ENCODE data around the gene TMEM143. TPM values are rescaled to one million over a fixed set of nuclear protein-coding genes. Genes with fewer than 3 reads are reported as not detected.

TMEM143 gene
- total RNA-seq, 1 donor: 3.0 TPM

- TF ChIP-seq CTCF (IDR thresholded peaks at IDR 0.05; ENCODE audit: insufficient read depth, low read depth, low read length): no peak
- no peak overlapping the region for H3K4me3 ChIP-seq (ENCODE audit: low read depth, low read length)
- no peak for DNase-seq (ENCODE audit: low read depth)
Observed at GRCh38 chr19:48359123-48359522, 4.6 kb downstream of the TMEM143 start.

- no peak overlapping the region for H3K4me3 ChIP-seq (ENCODE audit: low read depth, low read length)
- no peak for TF ChIP-seq CTCF (IDR thresholded peaks at IDR 0.05; ENCODE audit: insufficient read depth, low read depth, low read length)
- DNase-seq (ENCODE audit: low read depth): no peak
Observed at GRCh38 chr19:48355365-48355954, 8.3 kb downstream of the TMEM143 start.

- no peak overlapping the region for H3K4me3 ChIP-seq (ENCODE audit: low read depth, low read length)
- no peak for DNase-seq (ENCODE audit: low read depth)
- no peak for TF ChIP-seq CTCF (IDR thresholded peaks at IDR 0.05; ENCODE audit: insufficient read depth, low read depth, low read length)
Observed at GRCh38 chr19:48354332-48354992, 9.3 kb downstream of the TMEM143 start.

GRCh38 chr19:48353677-48354076 lies 10.1 kb downstream of the TMEM143 start:
- no peak for TF ChIP-seq CTCF (IDR thresholded peaks at IDR 0.05; ENCODE audit: insufficient read depth, low read depth, low read length)
- no peak for DNase-seq (ENCODE audit: low read depth)
- H3K4me3 ChIP-seq (ENCODE audit: low read depth, low read length): no peak overlapping the region

- H3K4me3 ChIP-seq (ENCODE audit: low read depth, low read length): no peak overlapping the region
- peak; percentile 80 for TF ChIP-seq CTCF (IDR thresholded peaks at IDR 0.05; ENCODE audit: insufficient read depth, low read depth, low read length)
- peak; percentile 55 for DNase-seq (ENCODE audit: low read depth)
Observed at GRCh38 chr19:48351341-48351752, 12.4 kb downstream of the TMEM143 start.

GRCh38 chr19:48350856-48351255 lies 12.9 kb downstream of the TMEM143 start:
- TF ChIP-seq CTCF (IDR thresholded peaks at IDR 0.05; ENCODE audit: insufficient read depth, low read depth, low read length): no peak
- no peak overlapping the region for H3K4me3 ChIP-seq (ENCODE audit: low read depth, low read length)
- no peak for DNase-seq (ENCODE audit: low read depth)
